Prostate gland (tissue), 2 donors: ENCODE results near the gene CEP72.

Source experiments
- POLR2A ChIP-seq: fragments of 450-650 bp; IDR thresholded peaks from one replicate; pipeline ENCODE4 v1.6.1; 2016; ENCODE audit warnings: antibody characterized with exemption, mild to moderate bottlenecking
- POLR2AphosphoS5 ChIP-seq: sonication (generic); formaldehyde crosslinking; IDR thresholded peaks from one replicate; pipeline ENCODE4 v1.6.1; 2017; ENCODE audit warnings: antibody characterized with exemption
- TF ChIP-seq, protein P1 (sequence below), 4 experiments: fragments of 200-600 bp in 2 of 4; fragments of 450-650 bp in 2 of 4; sonication (generic) in 2 of 4; IDR thresholded peaks; 1 replicate in 3 of 4; 2 replicates in 1 of 4; pipeline ENCODE4 v1.5.1; 2016 to 2019; ENCODE audit warnings: antibody characterized with exemption in 4 of 4, mild to moderate bottlenecking in 2 of 4, moderate library complexity in 2 of 4

DNA sequence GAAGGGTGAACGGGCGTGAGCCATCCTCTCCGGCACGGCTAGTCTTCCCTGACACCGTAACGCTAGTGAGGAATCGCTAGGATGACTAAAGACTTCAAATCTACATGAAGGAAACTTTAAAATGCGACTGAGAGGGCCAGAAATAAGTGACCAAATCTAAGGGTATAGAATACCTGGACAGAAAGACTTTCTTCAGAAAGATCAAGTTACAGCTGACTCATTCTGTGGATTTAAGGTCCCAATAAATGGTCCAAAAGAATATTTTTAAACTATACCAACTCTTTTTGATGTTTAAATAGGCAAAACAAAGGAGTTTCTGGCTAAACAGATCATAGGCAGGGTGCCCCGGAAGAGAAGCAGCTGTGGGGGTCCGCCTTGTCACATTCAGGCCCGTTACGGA, 38.9 kb upstream of the CEP72 start:
- TF ChIP-seq POLR2A = no peak
- TF ChIP-seq, protein P1, sequence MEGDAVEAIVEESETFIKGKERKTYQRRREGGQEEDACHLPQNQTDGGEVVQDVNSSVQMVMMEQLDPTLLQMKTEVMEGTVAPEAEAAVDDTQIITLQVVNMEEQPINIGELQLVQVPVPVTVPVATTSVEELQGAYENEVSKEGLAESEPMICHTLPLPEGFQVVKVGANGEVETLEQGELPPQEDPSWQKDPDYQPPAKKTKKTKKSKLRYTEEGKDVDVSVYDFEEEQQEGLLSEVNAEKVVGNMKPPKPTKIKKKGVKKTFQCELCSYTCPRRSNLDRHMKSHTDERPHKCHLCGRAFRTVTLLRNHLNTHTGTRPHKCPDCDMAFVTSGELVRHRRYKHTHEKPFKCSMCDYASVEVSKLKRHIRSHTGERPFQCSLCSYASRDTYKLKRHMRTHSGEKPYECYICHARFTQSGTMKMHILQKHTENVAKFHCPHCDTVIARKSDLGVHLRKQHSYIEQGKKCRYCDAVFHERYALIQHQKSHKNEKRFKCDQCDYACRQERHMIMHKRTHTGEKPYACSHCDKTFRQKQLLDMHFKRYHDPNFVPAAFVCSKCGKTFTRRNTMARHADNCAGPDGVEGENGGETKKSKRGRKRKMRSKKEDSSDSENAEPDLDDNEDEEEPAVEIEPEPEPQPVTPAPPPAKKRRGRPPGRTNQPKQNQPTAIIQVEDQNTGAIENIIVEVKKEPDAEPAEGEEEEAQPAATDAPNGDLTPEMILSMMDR (IDR thresholded peaks at IDR 0.05) = no peak
- TF ChIP-seq POLR2AphosphoS5 = no peak
